Fibroblast of mammary gland (primary cell): Measurements from ENCODE around the gene GPR148.

ENCODE experiments used
- DNase-seq: peaks from one replicate; pipeline ENCODE4 v3.0.0-alpha.2; 2010; ENCODE audit warnings: low read depth
- H3K4me3 ChIP-seq: 2 replicates; pipeline ENCODE4 v1.5.1; 2011; ENCODE audit warnings: low read depth, mild to moderate bottlenecking, low read length, moderate library complexity; ENCODE audit not compliant: control insufficient read depth
- TF ChIP-seq, protein P1 (sequence below): conservative IDR thresholded peaks from 2 replicates; pipeline ENCODE4 v1.5.1; 2011; ENCODE audit warnings: low read depth, low read length, inconsistent platforms; ENCODE audit not compliant: control insufficient read depth, insufficient read depth

Gene GPR148

GRCh38 chr2:130762031-130762909 lies 33.4 kb downstream of the GPR148 start:
- TF ChIP-seq, protein P1, sequence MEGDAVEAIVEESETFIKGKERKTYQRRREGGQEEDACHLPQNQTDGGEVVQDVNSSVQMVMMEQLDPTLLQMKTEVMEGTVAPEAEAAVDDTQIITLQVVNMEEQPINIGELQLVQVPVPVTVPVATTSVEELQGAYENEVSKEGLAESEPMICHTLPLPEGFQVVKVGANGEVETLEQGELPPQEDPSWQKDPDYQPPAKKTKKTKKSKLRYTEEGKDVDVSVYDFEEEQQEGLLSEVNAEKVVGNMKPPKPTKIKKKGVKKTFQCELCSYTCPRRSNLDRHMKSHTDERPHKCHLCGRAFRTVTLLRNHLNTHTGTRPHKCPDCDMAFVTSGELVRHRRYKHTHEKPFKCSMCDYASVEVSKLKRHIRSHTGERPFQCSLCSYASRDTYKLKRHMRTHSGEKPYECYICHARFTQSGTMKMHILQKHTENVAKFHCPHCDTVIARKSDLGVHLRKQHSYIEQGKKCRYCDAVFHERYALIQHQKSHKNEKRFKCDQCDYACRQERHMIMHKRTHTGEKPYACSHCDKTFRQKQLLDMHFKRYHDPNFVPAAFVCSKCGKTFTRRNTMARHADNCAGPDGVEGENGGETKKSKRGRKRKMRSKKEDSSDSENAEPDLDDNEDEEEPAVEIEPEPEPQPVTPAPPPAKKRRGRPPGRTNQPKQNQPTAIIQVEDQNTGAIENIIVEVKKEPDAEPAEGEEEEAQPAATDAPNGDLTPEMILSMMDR: no peak
- H3K4me3 ChIP-seq: no peak overlapping the region
- no peak for DNase-seq

- no peak for DNase-seq
- TF ChIP-seq, protein P1: no peak
- no peak overlapping the region for H3K4me3 ChIP-seq
These were observed 34.1 kb downstream of the GPR148 start for GRCh38 chr2:130762910-130763385.

DNA sequence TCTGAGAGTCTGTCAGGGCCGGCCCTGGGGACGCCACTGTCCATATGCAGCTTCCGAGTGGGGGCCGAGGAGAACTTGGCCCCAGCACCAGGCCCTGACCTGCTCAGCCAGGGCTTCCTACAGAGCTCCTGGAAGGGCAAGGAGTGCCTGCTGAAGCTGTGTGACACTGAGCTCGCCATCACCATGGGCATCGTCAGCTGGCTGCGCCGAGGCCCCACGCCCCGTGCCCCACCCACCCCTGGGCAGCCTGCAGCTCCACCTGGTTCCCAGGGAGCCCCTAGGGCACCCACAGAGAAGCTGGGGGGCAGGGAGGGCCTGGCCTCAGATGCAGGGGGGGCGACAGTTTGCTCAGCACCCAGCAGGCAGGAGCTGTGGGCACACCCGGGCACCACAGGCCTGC lies 34.5 kb downstream of the GPR148 start:
- no peak for DNase-seq
- TF ChIP-seq, protein P1: no peak
- no peak overlapping the region for H3K4me3 ChIP-seq

DNA sequence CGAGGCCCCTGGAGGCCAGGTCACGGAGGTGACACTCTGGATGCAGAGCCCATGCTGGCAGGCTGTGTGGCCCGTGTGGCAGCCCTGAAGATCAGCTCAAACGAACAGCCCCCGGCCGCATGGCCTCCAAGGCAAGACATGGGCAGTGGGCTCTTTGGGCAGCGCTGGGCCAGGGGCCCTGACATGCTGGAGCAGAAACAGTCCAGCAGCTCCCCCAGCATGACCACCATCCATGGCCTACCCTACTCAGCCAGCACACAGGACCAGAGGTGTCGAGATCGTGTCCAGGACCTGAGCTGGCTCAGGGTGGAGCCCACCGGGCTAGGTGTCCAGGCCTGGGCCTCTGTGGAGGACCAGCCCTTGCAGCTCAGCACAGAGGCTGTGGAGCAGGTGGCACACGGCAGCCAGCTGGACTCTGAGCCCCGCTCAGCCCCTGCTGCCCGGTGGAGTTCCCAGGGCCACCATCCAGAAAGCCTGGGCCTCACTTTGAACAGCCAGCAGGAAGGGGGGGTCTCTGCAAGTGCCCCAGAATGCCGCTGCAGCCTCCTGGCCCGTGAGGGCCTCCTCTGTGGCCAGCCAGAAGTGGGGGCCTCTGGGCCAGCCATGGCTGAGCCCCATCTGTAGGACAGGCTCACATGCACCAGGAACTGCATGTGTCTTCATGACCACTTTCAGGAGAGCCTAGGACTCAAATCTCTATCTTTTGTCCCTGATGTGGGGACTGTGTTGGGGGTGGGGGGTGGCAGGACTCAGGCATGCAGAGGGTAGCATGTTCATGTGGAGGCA lies 35.4 kb downstream of the GPR148 start:
- H3K4me3 ChIP-seq: no peak overlapping the region
- no peak for DNase-seq
- TF ChIP-seq, protein P1: no peak

- no peak overlapping the region for H3K4me3 ChIP-seq
- no peak for DNase-seq
- TF ChIP-seq, protein P1: no peak
These were observed 35.9 kb downstream of the GPR148 start for GRCh38 chr2:130764821-130765115.

GRCh38 chr2:130765464-130765863 lies 36.6 kb downstream of the GPR148 start:
- no peak overlapping the region for H3K4me3 ChIP-seq
- TF ChIP-seq, protein P1: no peak
- DNase-seq: no peak
